Measurements from ENCODE around the gene CCN2.

DNA sequence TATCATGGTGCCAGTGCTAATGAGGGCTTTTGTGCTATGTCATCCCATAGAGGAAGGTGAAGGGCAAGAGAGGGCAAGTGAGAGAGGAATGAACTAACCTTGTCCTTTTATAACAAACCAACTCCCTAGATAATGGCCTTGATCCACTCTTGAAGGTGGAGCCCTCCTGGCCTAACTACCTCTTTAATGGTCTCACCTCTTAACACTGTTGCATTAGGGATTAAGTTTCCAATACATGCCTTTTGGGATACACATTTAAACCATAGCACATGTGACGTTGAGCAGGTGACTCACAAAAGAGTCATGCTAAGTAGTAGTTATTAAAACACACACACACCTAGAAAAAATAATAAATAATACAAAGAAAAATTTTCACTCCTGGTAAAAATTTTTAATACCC lies 36.9 kb downstream of the CCN2 start:
- TF ChIP-seq POLR2A (IDR thresholded peaks at IDR 0.05) = no peak
- TF ChIP-seq CTCF (IDR thresholded peaks at IDR 0.05) = no peak

Data from lower leg skin (tissue), 3 donors.